Measurements from ENCODE around the gene CDK5RAP2. TPM values are rescaled to one million over a fixed set of nuclear protein-coding genes. Genes with fewer than 3 reads are reported as not detected.

CDK5RAP2 gene
- total and polyA plus RNA-seq, 2 experiments from 2014 or later: 23.9 to 30.9 TPM

DNA sequence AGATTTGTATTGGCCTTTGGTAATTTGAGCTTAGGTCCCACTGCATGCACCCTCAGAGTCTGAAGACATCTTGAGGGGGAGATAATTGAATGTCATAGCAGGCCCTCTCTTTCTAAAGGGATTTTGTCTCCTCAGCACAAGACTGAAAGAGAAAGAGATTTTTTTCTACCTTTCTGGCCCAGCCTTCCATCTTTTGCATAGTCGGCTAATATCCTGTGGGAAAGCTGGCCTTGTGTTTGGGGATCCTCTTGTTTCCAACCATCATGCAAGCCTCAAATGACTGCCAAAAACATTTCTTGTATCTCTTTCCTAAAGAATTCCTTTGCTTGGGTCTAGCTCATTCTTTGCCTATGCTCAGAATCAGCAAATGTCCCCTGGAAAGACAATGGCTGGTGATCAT lies 42.0 kb upstream of the CDK5RAP2 start:
- Histone ChIP-seq H3K27ac (no peak overlapping the region), H3K4me2 (no peak overlapping the region), H3K9me2 (replicated peaks; ENCODE audit: insufficient read depth) (no peaks in the 10 kb centered on the region), H3K27me3 (no peaks in the 10 kb centered on the region), H2AFZ (no peak overlapping the region), H4K20me1 (ENCODE audit: insufficient read depth, poor library complexity, severe bottlenecking) (no peaks in the 10 kb centered on the region), H3K9me3 (ENCODE audit: low read depth) (no peaks in the 10 kb centered on the region), H3K4me3 (no peak overlapping the region), H3K36me3 (replicated peaks; ENCODE audit: insufficient read depth, low read depth) (no peaks in the 10 kb centered on the region), H3K4me1 (ENCODE audit: insufficient read depth) (no peaks in the 10 kb centered on the region), H3K79me2 (no peaks in the 10 kb centered on the region)
- 100% methylated on average over 1 of the region's 1 CpG for WGBS (ENCODE audit: low lambda C conversion rate, missing lambda C conversion rate)
- DNase-seq (ENCODE audit: low spot score): no peak
- TF ChIP-seq EZH2phosphoT487 (IDR thresholded peaks at IDR 0.05; ENCODE audit: low read depth, severe bottlenecking, unreplicated experiment) (no peak), EZH2 (IDR thresholded peaks at IDR 0.05; ENCODE audit: borderline replicate concordance) (no peak)
- TF ChIP-seq, protein P1, sequence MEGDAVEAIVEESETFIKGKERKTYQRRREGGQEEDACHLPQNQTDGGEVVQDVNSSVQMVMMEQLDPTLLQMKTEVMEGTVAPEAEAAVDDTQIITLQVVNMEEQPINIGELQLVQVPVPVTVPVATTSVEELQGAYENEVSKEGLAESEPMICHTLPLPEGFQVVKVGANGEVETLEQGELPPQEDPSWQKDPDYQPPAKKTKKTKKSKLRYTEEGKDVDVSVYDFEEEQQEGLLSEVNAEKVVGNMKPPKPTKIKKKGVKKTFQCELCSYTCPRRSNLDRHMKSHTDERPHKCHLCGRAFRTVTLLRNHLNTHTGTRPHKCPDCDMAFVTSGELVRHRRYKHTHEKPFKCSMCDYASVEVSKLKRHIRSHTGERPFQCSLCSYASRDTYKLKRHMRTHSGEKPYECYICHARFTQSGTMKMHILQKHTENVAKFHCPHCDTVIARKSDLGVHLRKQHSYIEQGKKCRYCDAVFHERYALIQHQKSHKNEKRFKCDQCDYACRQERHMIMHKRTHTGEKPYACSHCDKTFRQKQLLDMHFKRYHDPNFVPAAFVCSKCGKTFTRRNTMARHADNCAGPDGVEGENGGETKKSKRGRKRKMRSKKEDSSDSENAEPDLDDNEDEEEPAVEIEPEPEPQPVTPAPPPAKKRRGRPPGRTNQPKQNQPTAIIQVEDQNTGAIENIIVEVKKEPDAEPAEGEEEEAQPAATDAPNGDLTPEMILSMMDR (IDR thresholded peaks at IDR 0.05; ENCODE audit: poor library complexity): no peak

DNA sequence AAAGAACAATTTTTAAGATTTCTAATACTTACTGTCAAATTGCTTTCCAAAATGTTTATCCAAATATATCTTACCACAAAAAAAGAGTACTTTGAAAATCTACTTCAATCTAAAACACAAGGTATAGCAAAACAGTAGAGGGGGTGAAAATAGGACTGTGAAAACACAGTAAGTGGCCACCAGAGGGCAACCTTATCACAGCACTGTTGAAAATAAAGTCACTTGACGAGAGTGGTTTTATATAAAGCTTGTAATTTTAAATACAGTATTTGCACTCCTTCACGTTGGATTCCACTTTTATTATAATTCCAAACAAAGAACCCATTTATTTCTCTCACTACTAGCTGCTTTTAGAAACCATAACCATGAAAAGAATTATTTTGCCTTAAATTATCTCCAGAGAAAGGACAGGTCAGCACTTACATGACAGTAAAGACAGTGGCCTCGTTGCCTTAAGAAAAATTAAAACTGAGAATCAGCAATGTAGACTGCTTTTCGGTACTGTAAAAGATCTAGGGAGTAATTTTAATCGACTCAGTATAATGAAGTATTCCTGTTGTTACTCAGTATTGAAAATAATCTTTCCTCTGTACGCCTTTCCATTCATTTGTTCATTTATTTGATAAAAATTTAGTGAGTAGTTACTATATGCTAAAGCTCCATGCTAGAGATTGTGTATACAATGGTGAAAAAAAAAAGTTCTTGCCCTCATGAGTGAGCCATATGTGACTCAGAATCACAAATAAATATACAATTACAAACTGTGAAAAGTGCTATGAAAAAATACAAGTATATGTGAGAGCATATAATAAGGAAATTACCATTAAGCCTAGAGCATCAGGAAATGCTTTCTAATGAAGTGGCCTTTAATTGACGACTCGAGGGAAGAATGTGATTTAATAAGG lies 40.0 kb upstream of the CDK5RAP2 start:
- Histone ChIP-seq H3K79me2 (no peaks in the 10 kb centered on the region), H3K9me3 (ENCODE audit: low read depth) (no peaks in the 10 kb centered on the region), H4K20me1 (ENCODE audit: insufficient read depth, poor library complexity, severe bottlenecking) (no peaks in the 10 kb centered on the region), H3K9me2 (replicated peaks; ENCODE audit: insufficient read depth) (no peaks in the 10 kb centered on the region), H3K4me2 (peak overlapping the region; percentile 35), H3K36me3 (replicated peaks; ENCODE audit: insufficient read depth, low read depth) (no peaks in the 10 kb centered on the region), H3K27ac (no peak overlapping the region), H3K27me3 (no peaks in the 10 kb centered on the region), H3K4me1 (ENCODE audit: insufficient read depth) (no peaks in the 10 kb centered on the region), H3K4me3 (no peak overlapping the region), H2AFZ (no peak overlapping the region)
- WGBS (ENCODE audit: low lambda C conversion rate, missing lambda C conversion rate): 59% methylated on average over 8 of the region's 8 CpGs
- TF ChIP-seq EZH2phosphoT487 (IDR thresholded peaks at IDR 0.05; ENCODE audit: low read depth, severe bottlenecking, unreplicated experiment) (no peak), EZH2 (IDR thresholded peaks at IDR 0.05; ENCODE audit: borderline replicate concordance) (no peak)
- TF ChIP-seq, protein P1 (IDR thresholded peaks at IDR 0.05; ENCODE audit: poor library complexity): peak; percentile 92
- peak; percentile 80 for DNase-seq (ENCODE audit: low spot score)

GRCh38 chr9:120616966-120617935 lies 37.3 kb upstream of the CDK5RAP2 start:
- Histone ChIP-seq H3K9me3 (ENCODE audit: low read depth) (no peaks in the 10 kb centered on the region), H3K27me3 (no peaks in the 10 kb centered on the region), H4K20me1 (ENCODE audit: insufficient read depth, poor library complexity, severe bottlenecking) (no peaks in the 10 kb centered on the region), H3K79me2 (no peaks in the 10 kb centered on the region), H3K4me2 (no peak overlapping the region), H3K9me2 (replicated peaks; ENCODE audit: insufficient read depth) (no peaks in the 10 kb centered on the region), H3K4me3 (no peak overlapping the region), H3K27ac (no peak overlapping the region), H2AFZ (no peak overlapping the region), H3K4me1 (ENCODE audit: insufficient read depth) (no peaks in the 10 kb centered on the region), H3K36me3 (replicated peaks; ENCODE audit: insufficient read depth, low read depth) (no peaks in the 10 kb centered on the region)
- TF ChIP-seq EZH2 (IDR thresholded peaks at IDR 0.05; ENCODE audit: borderline replicate concordance) (no peak), EZH2phosphoT487 (IDR thresholded peaks at IDR 0.05; ENCODE audit: low read depth, severe bottlenecking, unreplicated experiment) (no peak)
- TF ChIP-seq, protein P1 (IDR thresholded peaks at IDR 0.05; ENCODE audit: poor library complexity): no peak
- DNase-seq (ENCODE audit: low spot score): no peak
